ENCODE results near the gene PLEKHM1.
"Not testable (repeated sequence)": the region's sequence is repeated elsewhere in the genome, so short reads cannot be mapped to it uniquely, and the experiment has no call there.

PLEKHM1 gene

DNA sequence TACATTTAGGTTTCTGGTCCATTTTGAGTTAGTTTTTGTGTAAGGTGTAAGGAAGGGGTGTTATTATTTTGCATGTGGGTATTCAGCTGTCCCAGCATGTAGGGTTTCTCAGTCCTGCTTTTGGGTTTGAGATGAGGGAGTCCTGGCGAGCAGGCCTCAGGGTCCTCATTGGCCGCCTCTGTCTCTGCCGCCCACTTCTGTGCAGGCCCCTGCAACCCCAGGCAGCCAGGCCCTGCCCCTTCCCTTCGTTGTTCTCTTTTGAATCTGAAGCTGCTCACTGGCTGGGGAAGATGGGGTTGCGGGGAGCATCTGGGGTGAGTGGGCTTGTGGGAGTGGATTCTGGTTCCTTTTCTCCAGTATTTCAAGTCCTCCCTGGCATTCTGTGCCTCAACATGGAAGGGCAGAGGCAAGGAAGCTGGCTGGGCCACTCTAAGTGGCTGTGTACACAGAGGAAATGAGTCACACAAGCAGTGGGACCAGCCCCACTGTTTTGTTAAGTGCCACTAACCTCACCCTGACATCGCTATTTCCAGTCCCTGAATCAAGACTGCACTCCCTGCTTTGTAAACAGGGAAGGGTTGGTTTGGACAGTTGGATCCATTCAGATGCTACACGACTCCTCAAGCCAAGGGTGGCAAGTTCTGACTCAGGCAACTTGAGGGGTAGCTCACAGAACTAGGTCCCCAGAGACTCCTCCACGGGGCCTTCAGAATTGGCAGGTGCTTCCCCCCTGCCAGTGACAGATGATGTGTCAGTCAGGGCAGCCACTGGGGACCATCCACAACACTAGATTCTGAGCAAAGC lies 28.8 kb downstream of the PLEKHM1 start:
- peak; percentile 30 to 38 (median 38) for DNase-seq

DNA sequence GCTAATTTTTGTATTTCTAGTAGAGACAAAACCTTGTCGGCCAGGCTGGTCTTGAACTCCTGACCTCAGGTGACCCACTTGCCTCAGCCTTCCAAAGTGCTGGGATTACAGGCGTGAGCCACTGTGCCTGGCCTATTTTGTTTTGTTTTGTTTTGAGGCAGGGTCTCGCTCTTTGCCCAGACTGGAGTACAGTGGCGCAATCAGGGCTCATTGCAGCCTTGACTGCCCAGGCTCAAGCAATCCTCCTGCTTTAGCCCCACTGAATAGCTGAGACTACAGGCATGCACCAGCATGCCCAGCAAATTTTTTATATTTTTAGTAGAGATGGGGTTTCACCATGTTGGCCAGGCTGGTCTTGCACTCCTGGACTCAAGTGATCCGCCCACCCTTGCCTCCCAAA lies 30.1 kb downstream of the PLEKHM1 start:
- not testable (repeated sequence) for DNase-seq

DNA sequence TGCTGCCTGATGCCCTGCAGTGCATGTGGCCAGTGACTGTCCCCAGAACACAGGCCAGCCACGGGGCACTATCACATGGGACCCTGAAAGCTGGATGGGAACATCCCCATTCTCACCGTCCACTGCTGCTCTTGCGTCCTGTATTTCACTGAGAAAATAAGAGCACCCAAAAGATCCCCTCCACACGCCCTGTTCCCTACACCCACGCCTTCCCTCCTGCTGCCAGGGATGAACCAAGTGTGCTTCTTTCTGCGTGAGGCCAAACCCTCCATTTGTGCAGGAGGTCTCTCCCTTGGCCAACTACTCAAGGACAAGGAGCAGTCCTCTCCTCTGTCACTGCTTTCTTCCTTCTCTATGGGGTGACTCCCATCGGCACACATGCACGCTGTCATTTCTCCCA lies 36.2 kb downstream of the PLEKHM1 start:
- not testable (repeated sequence) for DNase-seq

DNA sequence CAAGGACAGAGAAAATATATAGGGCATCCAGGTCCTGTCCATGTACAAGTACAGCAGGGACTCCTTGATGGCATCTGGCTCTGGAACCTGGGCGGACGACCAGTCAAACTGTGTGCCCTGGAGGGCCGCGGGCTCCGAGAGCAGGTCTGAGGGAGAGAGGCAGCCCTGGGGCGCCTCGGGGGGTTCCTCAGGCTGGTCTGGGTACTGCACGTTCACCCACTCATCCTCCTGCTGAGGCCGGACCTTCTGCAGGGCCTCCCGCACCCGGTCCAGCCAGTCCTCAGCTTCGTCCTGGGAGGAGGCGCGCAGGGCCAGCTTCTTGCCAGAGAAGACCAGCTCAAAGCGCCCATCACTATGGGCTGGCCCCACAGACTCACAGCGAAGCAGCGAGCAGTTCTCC lies 36.8 kb downstream of the PLEKHM1 start:
- DNase-seq = not testable (repeated sequence)

DNA sequence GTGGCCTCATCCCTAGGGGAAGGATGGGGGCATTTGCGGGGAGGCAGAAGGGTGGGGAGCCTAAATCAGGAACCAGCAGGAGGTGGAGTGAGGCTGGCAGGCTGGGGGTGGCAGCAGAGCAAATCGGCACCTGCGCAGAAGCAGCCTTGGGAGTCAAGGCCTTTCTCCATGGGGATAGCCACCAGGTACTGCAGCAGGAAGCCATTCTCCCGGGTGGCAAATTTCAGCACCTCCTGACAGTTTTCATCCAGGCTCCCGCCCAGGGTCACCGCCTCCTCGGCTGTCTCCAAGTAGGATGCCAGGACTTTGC lies 37.3 kb downstream of the PLEKHM1 start:
- not testable (repeated sequence) for DNase-seq

DNA sequence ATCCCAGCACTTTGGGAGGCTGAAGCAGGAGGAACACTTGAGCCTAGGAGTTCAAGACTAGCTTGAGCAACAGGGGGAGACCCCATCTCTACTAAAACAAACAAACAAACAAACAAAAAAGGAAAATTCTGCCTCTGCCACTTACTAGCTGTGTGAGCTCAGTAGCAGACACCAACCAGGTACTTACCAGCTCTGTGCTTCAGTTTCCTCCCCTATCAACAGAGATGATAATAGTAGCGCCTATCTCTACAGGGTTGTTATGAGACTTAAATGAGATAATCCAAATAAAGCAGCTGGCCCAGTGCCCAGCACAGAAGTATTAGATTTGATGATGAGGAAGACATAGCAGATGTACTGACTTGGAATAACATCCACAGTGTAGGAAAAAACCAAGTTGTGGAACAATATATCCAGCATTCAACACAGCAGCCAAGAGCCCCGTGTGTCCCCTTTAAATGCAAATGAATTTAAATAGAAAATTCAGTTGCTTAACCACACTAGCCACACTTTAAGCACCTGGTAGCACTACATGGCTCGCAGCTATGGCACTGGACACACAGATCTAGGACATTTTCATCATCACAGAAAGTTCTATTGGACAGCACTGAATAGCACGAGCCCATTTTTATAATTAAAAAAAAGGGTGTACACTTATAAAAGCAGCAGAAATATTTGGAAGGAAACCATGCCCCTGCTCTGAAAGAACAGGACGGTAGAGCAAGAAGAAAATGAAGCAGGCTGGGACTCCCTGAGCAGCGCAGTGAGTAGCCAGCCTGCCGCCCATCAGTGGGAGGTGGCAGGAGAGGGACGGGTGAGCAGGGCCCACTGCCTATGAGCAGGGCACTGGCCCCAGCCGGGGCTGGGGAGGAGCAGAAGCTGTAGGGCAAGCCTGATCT lies 37.9 kb downstream of the PLEKHM1 start:
- DNase-seq = not testable (repeated sequence)

DNA sequence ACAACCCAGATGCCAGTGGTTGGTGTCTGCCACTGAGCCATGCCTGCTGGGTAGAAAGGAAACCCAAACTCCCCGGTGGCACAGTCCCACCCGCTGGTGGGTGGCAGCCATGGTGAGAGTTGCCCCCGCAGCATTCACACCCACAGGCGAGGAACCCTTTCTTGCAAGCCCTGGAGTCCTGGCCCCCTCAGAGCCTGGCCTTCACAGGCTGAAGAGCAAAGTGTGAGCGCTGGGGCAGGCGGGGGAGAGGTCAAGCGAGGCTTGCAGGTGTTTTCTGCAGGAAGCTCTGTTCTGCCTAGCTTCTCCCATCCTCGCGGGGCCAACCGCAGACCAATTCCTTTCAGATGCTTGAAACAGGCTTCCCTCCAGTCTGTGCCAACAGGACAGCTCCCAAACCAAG lies 38.9 kb downstream of the PLEKHM1 start:
- not testable (repeated sequence) for DNase-seq

DNA sequence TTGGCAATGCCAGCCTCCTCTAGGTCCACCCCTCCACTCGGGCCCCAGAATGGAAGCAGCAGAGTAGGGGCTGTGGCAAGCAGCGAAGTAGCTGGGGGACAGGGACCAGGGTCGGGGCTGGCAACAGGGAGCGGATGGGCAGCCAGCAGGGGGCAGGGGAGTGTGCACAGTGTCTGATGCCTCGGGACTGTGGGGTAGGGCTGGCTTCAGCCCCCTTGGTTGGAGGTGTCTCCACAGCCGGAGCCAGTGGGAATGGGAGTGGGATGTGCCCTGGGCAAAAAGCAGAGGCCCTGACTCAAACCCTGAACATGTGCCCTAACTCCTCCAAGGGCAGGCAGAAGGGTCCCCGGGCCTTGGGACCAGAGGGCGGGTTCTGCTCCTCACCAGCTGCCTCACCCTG lies 39.4 kb downstream of the PLEKHM1 start:
- no peak for DNase-seq

DNA sequence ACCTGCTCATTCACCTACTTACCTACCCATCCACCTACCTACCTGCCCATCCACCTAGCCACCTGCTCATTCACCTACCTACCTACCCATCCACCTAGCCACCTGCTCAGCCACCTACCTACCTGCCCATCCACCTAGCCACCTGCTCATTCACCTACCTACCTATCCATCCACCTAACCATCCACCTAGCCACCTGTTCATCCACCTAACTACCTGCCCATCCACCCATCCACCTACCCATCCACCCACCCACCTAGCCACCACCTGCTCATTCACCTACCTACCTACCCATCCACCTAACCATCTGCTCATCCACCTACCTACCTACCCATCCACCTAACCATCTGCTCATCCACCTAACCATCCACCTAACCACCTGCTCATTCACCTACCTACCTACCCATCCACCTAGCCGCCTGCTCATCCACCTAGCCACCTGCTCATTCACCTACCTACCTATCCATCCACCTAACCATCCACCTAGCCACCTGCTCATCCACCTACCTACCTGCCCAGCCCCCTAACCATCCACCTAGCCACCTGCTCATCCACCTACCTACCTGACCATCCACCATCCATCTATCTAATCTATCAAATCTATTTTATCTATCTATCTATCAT lies 40.7 kb downstream of the PLEKHM1 start:
- DNase-seq = not testable (repeated sequence)

DNA sequence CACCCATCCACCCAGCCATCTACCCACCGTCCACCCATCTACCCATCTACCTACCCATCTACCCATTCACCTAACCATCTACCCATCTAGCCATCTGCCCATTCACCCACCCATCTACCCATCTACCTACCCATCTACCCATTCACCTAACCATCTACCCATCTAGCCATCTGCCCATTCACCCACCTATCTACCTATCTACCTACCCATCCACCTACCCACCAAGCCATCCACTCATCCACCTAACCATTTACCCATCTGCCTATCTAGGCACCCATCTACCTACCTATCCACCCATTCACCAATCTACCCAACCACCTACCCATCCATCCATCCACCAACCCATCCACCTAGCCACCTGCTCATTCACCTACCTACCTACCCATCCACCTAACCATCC lies 41.3 kb downstream of the PLEKHM1 start:
- not testable (repeated sequence) for DNase-seq

DNA sequence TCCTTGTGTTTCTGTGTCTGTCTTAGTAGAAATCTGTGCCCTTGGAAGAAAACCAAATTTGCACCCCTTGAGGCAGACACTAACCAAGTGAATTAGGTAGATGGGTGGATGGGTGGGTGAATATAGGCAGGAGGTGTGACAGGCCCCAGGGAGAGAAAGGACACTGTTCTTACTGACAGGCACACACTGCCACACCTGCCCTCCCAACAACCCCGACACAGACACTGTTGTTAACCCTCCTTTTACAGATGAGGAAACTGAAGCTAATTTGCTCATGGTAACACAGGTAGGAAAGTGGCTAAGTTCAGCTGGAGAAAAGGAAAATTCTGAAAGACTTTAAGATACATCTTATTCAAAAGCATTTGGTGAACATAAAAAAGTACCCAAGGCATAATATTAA lies 42.0 kb downstream of the PLEKHM1 start:
- DNase-seq = not testable (repeated sequence)

DNA sequence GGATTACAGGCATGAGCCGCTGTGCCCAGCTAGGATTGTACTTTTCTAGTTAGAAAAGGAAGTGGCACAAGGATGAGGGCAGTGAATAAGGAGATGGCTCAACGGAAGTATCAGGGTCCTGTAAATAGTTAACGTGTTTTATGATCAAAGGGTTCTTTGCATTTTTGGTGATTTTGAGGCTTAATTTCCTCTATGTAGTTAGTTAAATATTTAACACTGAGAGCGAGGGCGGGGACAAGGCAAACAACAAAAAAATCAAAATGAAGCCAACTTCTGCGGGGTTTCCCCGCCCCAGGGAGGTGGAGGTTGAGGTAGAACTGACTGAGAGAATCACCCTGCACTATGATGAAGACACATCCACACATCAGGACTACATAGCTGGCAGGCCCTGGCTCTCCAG lies 42.5 kb downstream of the PLEKHM1 start:
- DNase-seq = not testable (repeated sequence)

DNA sequence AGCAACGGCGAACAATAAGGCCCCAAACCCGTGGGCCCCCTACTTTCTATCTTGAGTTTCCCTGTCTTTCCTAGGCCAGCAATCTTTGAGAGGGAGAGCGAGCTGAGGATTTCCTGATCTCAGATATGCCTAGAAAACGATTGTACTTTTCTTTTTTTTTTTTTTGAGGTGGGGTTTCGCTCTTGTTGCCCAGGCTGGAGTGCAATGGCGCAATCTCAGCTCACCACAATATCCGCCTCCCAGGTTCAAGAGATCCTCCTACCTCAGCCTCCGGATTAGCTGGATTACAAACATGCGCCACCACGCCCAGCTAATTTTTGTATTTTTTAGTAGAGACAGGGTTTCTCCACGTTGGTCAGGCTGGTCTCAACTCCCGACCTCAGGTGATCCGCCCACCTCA lies 42.9 kb downstream of the PLEKHM1 start:
- not testable (repeated sequence) for DNase-seq

DNA sequence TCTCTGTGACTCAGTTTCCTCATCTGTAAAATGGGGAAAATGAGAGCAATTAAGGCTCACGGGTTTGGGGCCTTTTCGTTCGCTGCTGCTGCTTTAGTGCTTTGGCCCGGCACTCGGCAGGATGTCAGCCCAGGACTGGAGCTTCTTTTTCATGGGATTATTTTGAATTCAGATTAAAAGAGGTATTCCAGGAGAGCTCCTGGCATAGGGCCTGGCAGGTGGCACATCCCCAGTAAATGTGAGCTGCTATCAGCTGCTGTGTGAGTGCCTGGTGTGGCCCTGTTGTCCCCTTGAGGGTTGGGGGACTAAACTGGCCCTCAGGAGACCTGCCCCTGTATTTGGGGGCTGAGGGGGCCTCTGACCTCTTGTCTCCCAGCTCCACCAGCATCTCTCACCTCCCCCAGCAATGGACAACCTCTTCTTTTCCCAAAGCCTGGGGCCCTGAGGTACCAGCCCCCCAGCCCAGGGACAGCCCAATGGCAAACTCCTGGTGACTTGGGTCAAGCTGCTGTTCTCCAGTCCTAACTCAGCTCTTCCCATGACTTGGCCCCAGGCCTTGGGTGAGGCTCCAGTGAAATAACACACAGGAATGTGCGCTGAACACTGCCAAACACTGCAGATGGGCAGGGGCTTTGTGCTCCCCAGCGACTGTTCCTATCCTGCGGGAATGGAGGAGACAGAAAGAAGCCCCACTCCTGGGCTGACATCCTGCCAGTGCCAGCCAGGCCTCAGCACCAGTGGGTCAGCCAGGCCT lies 43.5 kb downstream of the PLEKHM1 start:
- not testable (repeated sequence) for DNase-seq

DNA sequence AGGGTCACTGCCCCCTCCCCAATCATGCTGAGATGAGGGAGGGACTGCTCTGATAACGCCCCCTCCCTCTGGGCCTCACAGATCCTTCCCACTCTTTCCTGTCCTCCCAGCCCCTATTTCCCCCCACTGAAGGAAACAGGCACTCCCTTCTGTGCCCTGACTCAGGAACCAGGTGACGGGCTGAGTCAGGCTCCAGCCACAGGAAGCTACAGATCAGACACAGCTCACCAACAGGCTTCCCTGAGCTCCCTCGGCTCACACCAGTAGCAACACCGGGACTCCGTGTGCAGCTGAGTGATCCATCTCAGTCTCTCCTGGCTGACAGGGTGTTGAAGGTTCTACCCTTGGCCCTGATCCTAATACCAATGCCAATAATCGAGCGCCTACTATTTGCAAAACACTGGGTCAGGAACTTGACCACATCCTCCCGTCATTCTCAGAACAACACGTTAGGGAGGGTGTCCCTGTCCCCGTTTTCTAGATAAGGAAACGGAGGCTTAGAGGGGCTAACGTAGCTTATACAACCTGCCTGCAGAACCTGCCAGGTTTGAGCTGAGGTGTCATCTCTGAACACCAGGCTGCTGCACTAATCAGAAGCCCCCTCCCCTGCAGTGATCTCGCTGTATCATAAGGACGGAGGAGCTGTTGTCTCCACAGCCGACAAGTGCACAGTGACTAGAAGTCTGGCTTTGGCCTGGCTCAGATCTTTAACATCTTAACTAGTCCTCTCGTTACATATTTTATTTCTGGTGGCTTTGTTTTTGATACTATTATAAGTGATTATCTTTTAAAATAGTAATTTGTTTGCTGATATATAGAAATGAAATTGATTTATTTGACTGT lies 44.4 kb downstream of the PLEKHM1 start:
- not testable (repeated sequence) for DNase-seq

DNA sequence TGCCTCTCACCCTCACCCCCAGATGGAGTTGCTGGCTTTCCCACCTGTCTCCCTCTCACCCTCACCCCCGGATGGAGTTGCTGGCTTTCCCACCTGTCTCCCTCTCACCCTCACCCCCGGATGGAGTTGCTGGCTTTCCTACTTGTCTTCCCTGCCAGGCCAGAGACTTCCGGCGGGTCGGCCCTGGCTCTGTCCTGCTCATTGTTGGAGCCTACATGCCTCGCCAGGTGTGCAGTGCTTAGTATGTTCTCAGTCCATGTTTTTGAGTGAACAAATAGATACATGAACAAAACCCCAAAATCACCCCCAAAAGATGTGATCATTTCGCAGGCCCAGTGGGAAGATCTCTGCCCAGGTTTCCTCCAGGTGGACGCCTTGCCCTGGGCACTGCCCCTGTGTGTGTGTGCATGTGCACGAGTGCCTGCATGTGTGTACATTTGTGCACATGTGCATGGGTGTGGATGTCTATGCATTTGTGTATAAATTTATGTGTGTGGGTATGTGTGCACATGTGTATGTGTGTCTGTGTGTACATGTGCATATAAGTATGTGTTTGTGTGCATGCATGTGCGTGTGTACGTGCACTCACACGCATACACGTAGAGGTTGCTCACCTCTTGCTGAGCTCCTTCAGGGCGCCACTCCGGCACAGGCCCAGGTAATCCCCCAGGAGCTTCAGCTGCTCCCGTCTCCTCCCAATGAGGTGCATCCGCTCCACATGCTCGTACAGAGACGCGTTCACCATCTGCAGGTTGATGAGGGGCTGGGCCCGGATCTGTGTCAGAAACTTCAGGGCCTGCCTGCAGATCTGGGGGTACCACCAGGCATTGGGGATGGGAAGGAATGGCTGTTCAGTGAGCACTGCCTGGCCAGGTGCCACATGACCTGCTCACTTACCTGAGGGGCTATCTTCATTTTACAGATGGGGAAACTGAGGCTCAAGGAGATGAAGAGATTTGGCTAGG lies 45.4 kb downstream of the PLEKHM1 start:
- DNase-seq = not testable (repeated sequence)

DNA sequence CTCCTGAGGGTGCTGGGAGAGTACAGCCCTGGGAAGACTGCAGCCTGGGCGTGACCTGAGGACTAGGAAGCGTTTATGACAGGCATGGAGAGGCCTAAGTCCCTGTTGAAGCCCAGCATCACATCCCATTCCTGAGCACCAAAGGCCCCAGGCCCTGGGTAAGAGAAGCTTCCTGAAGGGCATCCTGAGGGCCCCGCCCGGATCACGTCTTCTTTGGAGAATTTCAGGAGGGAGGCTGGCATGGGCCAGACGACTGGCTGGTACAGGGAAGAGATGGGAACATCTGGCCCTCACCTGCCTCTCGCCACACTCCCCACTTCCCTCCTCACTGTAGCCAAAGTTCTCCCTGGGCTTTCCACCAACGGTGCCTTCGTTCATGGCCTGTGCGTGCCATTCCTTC lies 46.2 kb downstream of the PLEKHM1 start:
- DNase-seq = not testable (repeated sequence)

DNA sequence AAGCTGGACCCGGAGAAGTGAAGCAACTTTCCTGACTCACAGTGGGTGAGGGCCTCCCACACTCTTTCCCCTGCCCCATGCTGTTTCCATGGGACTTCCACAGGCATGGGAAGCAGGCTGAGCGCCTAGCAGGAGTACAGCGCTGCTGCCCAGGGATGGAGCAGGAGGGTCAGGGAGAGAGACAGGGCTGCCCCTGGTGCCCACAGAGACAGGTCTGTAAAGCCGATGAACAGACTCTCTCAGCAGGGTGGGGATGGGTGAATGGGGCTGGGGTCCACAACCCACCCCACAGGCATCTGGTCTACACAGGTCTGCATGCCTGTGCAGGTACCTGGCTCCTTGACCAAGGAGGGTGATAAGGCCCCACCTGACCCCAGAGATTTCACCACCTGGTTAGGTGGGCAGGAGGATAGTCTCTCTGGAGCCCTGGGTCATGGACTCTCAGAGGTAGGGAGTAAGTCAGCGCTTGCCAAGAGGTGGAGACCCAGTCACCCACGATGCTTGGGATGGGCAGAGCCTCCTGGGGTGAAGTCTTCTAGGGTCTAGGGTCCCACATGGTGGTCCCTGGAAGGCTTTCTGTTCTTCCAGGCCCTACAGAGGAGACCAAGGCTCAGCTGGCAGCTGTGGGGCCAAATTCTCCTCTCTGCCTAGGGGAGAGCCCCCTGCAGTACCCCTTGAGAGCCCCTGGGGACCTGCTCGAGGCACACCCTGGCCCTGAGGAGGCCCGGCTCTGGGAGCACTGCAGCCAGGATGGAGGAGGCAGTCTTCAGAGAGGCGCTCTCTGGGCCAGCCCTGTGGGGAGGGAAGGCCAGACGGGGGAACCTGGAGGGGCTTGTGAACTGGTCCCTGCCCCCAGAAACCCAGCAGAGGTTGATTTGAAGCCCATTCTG lies 46.9 kb downstream of the PLEKHM1 start:
- DNase-seq = not testable (repeated sequence)

DNA sequence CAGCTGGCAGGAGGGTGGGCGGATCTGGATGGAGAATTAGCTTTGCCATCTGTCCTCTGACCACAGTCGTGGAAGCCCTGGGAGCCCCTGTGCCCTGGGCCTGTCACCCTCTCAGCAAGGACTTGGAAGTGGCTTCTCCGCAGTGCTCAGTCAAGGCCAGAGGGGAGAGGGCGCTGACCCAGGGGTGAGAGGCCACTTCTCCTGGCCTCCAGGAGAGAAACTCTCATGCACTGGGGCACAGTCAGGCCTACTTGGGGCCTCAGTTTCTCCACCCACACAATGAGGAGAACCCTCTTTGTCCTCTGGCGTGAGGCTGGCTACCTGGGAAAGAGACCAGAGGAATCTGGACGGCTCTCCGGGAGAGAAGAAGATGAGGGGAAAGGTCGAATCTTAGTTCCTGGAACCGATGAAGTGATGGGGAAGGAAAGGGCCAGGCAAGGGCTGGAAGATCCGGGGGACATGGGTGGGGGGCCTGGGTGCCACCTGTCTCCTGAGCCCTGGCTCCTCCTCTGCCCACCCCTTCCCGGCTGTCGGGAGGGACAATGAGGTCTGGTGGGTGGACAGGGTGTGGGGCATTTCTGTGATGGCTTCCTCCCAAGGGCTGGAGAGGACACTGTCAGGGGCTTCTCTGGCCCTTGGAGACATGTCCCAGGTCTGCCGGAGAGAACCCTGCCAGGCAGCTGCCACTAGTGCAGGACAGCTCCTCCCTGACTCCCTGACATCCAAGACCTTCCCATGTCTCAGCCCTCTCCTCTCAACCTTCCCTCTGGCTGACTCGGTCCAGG lies 48.8 kb downstream of the PLEKHM1 start:
- DNase-seq = no peak

All from NCI-H1417 (cell line).